SK-N-MC (cell line): ENCODE measurements around the gene LENEP.

Experiments
- EZH2 ChIP-seq: fragments of 200-600 bp; sonication (generic); IDR thresholded peaks from one replicate; pipeline ENCODE4 v1.6.1; 2017; ENCODE audit warnings: antibody characterized with exemption
- FOXP2 ChIP-seq: optimal IDR thresholded peaks from 2 replicates; pipeline ENCODE3; 2011; ENCODE audit warnings: mild to moderate bottlenecking, moderate library complexity; ENCODE audit not compliant: insufficient read depth; ENCODE audit errors: extremely low read length, control extremely low read depth
- POLR2AphosphoS5 ChIP-seq: IDR thresholded peaks from 2 replicates; pipeline ENCODE4 v1.6.1; 2012; ENCODE audit warnings: mild to moderate bottlenecking, low read depth, low read length, borderline replicate concordance

DNA sequence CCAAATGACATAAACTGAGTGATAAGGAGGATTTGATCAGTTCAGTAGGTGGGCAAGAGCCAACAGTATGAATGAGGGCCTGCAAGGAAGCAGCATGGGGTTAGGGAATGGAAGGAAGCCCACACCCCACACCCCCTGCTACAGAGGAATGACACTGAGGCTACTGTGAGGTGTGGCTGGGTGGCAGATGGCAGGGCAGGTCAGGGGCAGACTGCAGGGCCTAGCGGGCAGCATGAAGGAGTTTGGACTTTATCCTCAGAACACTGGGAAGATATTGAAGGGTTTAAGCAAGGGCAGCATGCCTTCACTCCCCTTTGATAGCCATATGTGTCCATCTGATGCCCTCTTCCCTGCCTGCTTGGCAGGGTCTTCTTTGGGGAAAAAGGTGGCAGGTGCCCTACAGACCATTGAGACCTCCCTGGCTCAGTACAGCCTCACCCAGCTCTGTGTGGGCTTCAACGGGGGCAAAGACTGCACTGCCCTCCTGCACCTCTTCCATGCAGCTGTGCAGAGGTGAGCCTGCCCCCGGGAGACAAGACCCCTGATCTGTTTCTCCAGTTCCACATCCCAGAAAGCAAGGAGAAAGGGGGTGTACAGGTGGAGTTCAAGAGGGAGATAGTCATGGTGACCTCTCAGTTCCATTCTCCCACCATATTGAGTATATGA lies 4.1 kb upstream of the LENEP start:
- TF ChIP-seq POLR2AphosphoS5 (no peak), EZH2 (no peak), FOXP2 (no peak)
